Fibroblast of pulmonary artery (primary cell): ENCODE data around the gene RGS9.
A peak's percentile ranks its signal among the peaks of the same experiment; 100 is the strongest.
"Not testable (repeated sequence)": the region's sequence is repeated elsewhere in the genome, so short reads cannot be mapped to it uniquely, and the experiment has no call there.

ENCODE experiments used
- DNase-seq: peaks from one replicate; pipeline ENCODE4 v3.0.0-alpha.2; 2010; ENCODE audit warnings: low read depth
- H3K4me3 ChIP-seq: replicated peaks from 2 replicates; pipeline ENCODE4 v1.5.1; 2011; ENCODE audit warnings: low read depth, mild to moderate bottlenecking, control low read depth, low read length, moderate library complexity
- TF ChIP-seq, protein P1 (sequence below): IDR thresholded peaks from 2 replicates; pipeline ENCODE4 v1.5.1; 2011; ENCODE audit warnings: mild to moderate bottlenecking, control low read depth, low read length, inconsistent platforms; ENCODE audit errors: missing control alignments

Gene RGS9

DNA sequence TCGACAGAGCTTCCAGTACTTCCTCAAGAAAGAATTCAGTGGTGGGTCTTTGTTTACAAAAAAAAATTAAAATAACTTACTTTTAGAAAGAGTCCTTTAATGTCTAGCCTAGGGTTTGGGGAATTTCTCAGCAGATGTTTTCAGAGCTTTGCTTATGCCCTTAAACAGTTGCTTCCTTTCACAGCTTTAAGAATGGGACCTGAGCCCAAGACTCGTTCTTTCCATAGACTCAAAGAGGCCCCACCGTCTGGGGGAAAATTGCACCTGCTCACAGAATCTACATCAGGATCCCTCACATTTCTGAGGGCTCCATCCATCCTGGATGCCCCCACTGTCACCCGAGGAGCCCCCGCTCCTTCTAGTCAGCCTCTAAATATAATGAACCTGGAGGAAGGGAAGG is 60.0 kb downstream of the RGS9 start:
- no peak for DNase-seq
- no peak overlapping the region for H3K4me3 ChIP-seq
- TF ChIP-seq, protein P1, sequence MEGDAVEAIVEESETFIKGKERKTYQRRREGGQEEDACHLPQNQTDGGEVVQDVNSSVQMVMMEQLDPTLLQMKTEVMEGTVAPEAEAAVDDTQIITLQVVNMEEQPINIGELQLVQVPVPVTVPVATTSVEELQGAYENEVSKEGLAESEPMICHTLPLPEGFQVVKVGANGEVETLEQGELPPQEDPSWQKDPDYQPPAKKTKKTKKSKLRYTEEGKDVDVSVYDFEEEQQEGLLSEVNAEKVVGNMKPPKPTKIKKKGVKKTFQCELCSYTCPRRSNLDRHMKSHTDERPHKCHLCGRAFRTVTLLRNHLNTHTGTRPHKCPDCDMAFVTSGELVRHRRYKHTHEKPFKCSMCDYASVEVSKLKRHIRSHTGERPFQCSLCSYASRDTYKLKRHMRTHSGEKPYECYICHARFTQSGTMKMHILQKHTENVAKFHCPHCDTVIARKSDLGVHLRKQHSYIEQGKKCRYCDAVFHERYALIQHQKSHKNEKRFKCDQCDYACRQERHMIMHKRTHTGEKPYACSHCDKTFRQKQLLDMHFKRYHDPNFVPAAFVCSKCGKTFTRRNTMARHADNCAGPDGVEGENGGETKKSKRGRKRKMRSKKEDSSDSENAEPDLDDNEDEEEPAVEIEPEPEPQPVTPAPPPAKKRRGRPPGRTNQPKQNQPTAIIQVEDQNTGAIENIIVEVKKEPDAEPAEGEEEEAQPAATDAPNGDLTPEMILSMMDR = no peak

DNA sequence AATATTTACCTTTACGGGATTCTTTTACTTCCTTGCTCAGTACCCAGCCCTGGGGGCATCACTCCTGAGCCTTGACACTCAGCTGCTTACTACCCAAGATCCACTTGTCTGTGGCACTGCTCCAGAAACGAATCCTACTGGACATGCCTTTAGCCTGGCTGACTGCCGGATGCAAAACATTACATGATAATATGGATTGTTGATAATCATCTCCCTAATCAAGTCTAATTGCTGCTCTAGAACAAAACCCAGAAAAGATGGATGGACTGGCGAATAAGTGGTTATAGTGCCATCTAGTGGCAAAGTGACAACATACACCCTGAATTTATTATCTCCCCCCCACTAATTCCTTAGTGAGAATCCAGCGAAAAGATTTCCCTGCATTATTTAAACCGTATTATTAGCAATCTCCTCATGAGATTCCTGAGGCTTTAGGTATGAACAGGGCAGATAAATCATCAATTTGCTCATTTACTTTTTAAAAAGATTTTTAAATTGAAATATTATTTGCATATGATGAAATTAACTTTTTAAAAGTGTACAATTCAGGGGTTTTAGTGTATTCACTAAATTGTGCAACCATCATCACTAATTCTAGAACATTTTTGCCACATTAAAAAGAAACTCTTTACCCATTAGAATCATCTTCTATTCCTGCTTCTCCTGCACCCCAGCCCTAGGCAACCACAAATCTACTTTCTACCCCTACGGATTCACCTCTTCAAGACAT is 61.6 kb downstream of the RGS9 start:
- H3K4me3 ChIP-seq = no peak overlapping the region
- DNase-seq = peak; percentile 81
- TF ChIP-seq, protein P1 = peak; percentile 64

DNA sequence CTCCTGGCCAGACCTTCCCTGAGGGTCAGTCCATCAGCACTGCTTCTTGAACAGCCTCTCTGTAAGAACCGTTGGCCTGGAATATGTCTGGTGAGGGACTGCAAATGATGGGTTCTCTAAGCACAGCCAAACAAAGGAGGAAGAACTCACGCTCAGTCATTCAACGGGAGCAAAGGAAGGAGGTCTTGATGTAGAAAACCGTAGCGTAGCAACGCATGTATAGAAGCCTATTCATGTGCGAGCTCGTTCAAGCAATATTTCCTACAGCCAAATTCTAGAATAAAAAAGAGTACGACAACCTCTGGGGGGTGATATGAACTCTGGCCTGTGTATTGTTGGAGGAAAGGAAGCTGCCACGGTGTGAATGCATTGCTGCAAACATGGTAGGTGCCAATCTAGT is 64.2 kb downstream of the RGS9 start:
- DNase-seq = no peak
- H3K4me3 ChIP-seq = no peak overlapping the region
- TF ChIP-seq, protein P1 = no peak

DNA sequence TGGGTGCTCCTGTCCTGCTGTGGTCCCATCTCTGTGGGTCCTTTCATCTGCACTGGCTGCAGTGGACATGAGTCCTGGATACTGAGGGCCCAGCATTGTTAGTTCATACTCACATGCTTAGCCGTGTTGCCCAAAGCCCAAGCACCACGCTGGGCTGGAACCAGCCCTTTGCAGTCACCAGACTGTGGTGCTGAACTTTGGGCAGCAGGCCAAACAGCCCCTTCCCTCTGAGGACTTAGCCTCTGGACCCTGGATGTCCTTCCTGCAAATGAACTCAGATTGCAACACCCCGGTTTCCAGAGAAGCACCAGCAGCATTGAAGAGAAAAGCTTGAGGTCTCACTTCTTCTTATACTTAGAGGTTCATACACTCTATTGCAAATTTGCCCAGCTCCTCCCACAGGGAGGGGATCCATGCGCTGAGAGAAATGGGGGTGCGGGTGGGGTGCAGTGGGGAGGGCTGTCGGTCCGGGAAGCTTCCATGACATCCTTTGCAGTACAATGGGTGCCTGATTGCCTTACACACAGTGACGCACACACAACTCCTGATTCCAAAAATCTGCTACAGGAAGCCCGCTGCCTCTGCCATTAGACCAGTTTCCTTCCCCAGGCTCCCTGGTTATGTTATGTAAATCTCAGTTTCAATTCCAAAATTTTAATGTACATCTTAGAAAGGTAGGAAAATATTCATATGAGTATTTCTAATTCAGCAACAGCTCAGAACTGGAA is 65.8 kb downstream of the RGS9 start:
- no peak overlapping the region for H3K4me3 ChIP-seq
- no peak for DNase-seq

DNA sequence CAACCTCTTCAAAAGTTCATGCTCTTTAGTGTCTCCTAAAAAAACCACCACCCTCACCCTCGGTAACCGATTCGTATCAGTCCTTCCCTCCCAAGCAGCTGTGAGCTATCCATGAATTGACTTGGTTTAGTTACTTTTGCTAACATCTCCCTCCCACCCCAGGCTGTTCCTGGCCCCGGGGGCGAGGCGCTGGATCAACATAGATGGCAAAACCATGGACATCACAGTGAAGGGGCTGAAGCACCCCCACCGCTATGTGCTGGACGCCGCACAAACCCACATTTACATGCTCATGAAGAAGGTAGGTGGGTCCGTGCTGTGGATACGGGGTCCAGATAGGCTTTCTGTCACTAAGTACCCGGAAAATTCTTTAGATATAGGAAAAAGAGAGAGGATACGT is 66.8 kb downstream of the RGS9 start:
- TF ChIP-seq, protein P1 = no peak
- H3K4me3 ChIP-seq = no peak overlapping the region
- DNase-seq = no peak

More for the DNA sequence above, 65.8 kb downstream of the RGS9 start:
- TF ChIP-seq, protein P1 = no peak

DNA sequence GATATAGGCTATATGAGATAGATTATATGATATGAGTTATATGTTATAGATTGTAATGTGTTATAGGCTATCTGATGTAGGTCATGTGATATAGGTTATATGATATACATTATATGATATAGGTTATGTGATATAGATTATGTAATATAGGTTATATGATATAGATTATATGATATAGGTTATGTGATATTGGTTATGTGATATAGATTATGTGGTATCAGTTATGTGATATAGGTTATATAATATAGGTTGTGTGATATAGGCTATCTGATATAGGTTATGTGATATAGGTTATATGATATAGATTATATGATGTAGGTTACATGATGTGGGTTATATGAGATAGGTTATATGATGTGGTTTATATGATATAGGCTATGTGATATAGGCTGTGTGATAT is 68.5 kb downstream of the RGS9 start:
- TF ChIP-seq, protein P1 = no peak
- no peak for DNase-seq
- no peak overlapping the region for H3K4me3 ChIP-seq

DNA sequence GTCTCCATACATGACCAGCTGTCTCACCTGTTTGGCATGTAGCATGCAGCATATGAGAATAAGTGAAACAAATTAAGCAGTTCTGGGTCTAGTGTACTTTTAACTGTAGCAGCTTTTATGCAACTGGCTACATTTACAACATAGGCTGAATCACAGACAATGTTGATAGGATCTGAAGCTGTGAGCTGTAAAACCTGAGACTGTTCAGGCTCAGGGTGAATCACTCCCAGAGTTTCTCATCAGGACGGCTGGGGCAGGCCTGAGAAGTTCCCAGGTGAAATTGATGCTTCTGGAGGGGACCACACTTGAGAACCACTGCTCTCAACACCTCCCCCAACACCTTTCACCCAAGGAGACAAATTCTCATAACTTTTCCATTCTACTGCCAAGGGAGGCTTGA is 70.3 kb downstream of the RGS9 start:
- DNase-seq = peak; percentile 34
- H3K4me3 ChIP-seq = not testable (repeated sequence)
